IPS-18c (cell line): Measurements from ENCODE around the gene NINL.
"Not testable (repeated sequence)": the region's sequence is repeated elsewhere in the genome, so short reads cannot be mapped to it uniquely, and the experiment has no call there.

ENCODE experiments used
- H3K4me3 ChIP-seq: 2 replicates; pipeline ENCODE4 v1.7.0; 2013; ENCODE audit warnings: low read depth, mild to moderate bottlenecking, low read length, moderate library complexity; ENCODE audit not compliant: insufficient read depth
- H3K9me3 ChIP-seq: one replicate; pipeline ENCODE4 v1.6.1; 2013; ENCODE audit warnings: mild to moderate bottlenecking, low read length, moderate library complexity; ENCODE audit not compliant: control insufficient read depth, insufficient read depth

Gene NINL

DNA sequence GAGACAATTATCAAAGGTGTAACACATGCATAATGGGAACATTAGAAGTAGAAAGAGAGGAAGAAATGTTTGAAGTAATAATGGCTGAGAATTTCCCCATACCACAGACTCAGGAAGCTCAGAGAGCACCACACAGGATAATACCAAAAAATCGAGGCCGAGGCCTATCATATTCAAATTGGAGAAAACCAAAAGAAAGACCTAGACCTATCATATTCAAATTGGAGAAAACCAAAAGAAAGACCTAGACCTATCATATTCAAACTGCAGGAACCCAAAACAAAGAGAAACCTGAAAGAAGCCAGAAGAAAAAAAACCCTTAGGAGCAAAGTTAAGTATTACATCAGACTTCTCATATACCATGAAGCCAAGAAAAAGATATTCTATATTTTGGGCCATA, 18.0 kb downstream of the NINL start:
- no peak overlapping the region for H3K4me3 ChIP-seq
- no peaks in the 10 kb centered on the region for H3K9me3 ChIP-seq

GRCh38 chr20:25566821-25567220, 18.5 kb downstream of the NINL start:
- H3K9me3 ChIP-seq: no peaks in the 10 kb centered on the region

DNA sequence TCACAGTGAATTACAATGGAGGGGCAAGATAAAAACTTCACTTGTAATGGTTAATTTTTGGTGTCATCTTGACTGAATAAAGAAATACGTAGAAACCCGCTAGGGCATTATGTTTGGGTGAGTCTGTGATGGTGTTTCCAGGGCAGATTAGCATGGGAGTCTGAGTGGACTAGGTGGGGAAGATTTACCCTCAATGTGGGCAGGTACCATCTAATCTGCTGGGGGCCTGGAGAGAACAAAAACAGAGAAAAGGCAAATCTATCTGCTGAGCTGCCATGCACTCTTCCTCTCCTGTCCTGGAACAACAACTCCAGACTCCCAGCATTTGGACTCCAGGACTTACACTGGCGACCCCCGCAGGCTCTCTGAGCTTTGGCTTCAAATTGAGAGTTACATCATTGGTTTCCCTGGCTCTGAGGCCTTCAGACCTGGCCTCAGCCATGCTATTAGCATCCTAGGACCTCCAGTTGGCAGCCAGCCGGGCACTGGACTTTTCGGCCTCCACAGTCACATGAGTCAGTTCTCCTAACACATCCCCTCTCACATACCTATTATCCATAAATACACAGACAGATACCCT, 19.7 kb downstream of the NINL start:
- Histone ChIP-seq H3K9me3 (no peaks in the 10 kb centered on the region), H3K4me3 (no peak overlapping the region)

More at GRCh38 chr20:25566821-25567220, 18.5 kb downstream of the NINL start:
- no peak overlapping the region for H3K4me3 ChIP-seq

DNA sequence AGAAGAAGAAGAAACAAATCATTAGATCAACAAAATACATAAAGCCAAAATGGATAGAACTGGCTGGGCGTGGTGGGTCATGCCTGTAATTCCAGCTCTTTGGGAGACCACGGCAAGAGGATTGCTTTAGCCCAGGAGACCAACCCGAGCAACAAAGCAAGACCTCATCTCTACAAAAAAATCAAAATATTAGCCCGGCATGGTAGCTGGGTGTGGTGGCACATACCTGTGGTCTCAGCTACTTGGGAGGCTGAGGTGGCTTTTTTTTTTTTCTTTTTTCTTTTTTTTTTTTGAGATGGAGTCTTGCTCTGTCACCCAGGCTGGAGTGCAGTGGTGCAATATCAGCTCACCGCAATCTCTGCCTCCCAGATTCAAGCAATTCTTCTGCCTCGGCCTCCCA, 21.5 kb downstream of the NINL start:
- no peak overlapping the region for H3K4me3 ChIP-seq
- no peaks in the 10 kb centered on the region for H3K9me3 ChIP-seq

DNA sequence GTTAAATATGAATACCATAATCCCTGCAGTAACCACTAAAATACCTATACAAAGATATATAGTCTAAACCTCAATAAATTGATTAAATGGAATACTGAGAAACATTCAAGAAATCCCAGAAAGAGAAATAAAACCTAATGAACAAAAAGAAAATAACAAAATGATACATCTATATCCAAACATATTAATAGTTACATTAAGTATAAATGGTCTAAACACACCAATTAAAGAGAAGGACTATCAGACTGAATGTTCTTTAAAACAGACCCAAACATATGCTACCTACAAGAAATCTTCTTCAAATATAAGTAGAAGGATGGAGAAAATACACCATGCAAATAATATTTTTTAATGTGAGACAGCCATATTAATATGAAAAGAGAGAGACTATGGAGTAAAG, 22.0 kb downstream of the NINL start:
- H3K9me3 ChIP-seq: no peaks in the 10 kb centered on the region
- H3K4me3 ChIP-seq: no peak overlapping the region

GRCh38 chr20:25561771-25562170, 23.6 kb downstream of the NINL start:
- not testable (repeated sequence) for H3K9me3 ChIP-seq, H3K4me3 ChIP-seq

DNA sequence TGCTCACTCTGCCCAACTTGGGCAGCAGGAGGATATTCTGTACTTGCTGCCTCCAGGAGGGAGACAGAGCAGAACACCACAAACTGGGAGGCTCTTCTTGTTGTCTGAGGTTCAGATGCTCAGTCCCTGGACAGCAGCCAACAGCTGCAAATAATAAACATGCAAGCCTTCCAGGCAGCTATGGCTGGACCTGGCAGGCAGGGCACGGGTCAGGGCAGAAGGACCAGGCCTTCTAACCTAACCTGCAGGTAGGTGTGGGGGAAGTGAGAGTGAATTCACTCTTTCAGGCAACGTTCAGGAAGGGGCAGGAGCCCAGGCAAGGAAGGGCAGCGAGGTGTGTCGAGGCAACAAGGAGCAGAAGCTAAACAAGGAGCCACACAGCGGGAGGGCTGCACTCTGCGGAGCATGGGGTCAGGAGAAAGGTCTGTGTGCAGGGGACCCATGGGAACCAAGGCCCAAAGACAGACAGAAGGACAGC, 31.5 kb downstream of the NINL start:
- no peak overlapping the region for H3K4me3 ChIP-seq
- H3K9me3 ChIP-seq: no peaks in the 10 kb centered on the region

GRCh38 chr20:25552977-25553376, 32.4 kb downstream of the NINL start:
- no peaks in the 10 kb centered on the region for H3K9me3 ChIP-seq
- no peak overlapping the region for H3K4me3 ChIP-seq

GRCh38 chr20:25551413-25552215, 33.7 kb downstream of the NINL start:
- no peaks in the 10 kb centered on the region for H3K9me3 ChIP-seq
- no peak overlapping the region for H3K4me3 ChIP-seq

- H3K4me3 ChIP-seq, H3K9me3 ChIP-seq: not testable (repeated sequence)
Observed at GRCh38 chr20:25550645-25551337, 34.5 kb downstream of the NINL start.

DNA sequence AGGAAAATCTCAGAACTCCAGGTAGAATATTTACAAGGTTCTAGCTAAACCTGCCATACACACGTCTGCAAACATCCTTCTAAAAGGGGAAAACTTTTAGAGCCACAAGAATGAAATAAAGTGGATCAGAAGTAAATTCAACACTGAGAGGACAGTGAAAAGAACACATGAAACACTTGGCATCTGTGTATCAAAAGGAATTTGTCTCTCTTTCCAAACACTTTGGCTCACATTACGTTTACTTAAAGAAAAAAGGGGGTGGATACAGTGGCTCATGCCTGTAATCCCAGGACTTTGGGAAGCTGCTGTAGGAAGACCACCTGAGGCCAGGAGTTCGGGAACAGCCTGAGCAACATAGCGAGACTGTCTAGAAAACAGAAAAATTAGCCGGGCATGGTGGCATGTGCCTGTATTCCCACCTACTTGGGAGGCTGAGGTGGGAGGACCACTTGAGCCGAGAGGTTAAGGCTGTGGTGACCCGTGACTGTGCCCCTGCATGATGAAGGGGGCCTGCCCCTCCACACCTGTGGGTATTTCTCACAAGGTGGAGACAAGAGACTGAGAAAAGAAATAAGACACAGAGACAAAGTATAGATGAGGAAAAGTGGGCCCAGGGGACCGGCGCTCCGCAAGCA, 35.4 kb downstream of the NINL start:
- Histone ChIP-seq H3K4me3 (no peak overlapping the region), H3K9me3 (no peaks in the 10 kb centered on the region)

DNA sequence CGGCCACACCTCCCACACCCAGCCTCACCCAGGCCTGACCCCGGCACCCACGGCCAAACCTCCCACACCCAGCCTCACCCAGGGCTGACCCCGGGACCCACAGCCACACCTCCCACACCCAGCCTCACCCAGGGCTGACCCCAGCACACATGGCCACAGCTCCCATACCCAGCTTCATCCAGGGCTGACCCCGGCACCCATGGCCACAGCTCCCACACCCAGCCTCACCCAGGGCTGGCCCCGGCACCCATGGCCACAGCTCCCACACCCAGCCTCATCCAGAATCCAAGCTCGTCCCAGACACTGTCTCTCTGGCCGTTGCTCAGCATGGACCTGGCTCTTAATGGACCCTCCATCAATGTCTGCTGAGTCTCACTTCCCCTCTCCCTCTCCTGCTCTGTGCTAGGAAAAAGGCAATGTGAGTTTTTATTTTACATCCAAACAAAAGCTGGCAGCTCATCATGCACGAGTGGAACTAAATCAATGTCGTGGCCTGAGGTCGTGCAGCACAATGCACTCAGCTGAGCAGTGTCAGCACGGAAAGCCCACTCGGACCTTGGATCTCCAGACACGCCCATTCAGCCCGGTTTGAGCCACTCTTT, 36.1 kb downstream of the NINL start:
- Histone ChIP-seq H3K9me3 (no peaks in the 10 kb centered on the region), H3K4me3 (no peak overlapping the region)

DNA sequence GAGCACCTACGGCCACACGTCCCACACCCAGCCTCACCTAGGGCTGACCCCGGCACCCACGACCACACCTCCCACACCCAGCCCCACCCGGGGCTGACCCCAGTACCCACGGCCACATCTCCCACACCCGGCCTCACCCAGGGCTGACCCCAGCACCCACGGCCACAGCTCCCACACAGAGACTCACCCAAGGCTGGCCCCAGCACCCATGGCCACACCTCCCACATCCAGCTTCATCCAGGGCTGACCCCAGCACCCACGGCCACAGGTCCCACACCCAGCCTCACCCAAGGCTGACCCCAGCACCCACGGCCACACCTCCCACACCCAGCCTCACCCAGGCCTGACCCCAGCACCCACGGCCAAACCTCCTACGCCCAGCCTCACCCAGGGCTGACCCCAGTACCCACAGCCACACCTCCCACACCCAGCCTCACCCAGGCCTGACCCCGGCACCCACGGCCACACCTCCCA, 36.7 kb downstream of the NINL start:
- Histone ChIP-seq H3K4me3 (no peak overlapping the region), H3K9me3 (no peaks in the 10 kb centered on the region)

- no peak overlapping the region for H3K4me3 ChIP-seq
- H3K9me3 ChIP-seq: no peaks in the 10 kb centered on the region
Observed at GRCh38 chr20:25547999-25548398, 37.3 kb downstream of the NINL start.

DNA sequence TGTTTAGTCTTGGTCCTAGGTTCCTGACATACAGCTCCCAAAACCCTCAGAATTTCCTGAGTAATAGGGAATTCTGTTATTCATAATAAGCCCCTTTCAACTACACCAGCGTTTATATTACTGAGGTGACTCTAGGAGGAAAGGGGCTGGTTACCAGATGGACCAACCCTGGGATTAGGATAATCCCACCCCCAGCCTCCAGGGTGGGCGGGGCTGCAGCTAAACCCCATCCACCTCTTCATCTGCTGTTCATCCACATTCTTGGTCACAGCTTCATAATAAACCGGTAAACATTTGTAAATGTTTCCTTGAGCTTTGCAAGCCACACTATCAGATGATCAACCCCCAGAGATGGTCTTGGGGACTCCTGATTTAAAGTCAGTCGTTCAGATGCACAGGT, 38.3 kb downstream of the NINL start:
- H3K4me3 ChIP-seq: no peak overlapping the region

GRCh38 chr20:25546048-25546447, 39.3 kb downstream of the NINL start:
- no peaks in the 10 kb centered on the region for H3K9me3 ChIP-seq
- H3K4me3 ChIP-seq: no peak overlapping the region

More for the DNA sequence above, 38.3 kb downstream of the NINL start:
- H3K9me3 ChIP-seq: no peaks in the 10 kb centered on the region

GRCh38 chr20:25545171-25545570, 40.2 kb downstream of the NINL start:
- no peak overlapping the region for H3K4me3 ChIP-seq
- no peaks in the 10 kb centered on the region for H3K9me3 ChIP-seq
